Lower lobe of right lung (tissue), 2 donors: Measurements from ENCODE around the gene EHD4. TPM values are rescaled to one million over a fixed set of nuclear protein-coding genes. Genes with fewer than 3 reads are reported as not detected.

ENCODE experiments used
- ATAC-seq, 2 donors: fragments of 200-7000 bp; cut with Tn5 transposase; one replicate each; pipeline ENCODE4 v1.9.1; 2020 to 2022; ENCODE audit warnings: mild to moderate bottlenecking in 2 of 2, moderate library complexity in 2 of 2
- DNase-seq: peaks from one replicate; pipeline ENCODE4 v3.0.0-alpha.2; 2020
- H3K27ac ChIP-seq: fragments of 200-600 bp; one replicate; pipeline ENCODE4 v1.8.0; 2022
- H3K27me3 ChIP-seq: fragments of 200-600 bp; one replicate; pipeline ENCODE4 v1.8.0; 2022; ENCODE audit warnings: low read depth
- H3K36me3 ChIP-seq: fragments of 200-600 bp; one replicate; pipeline ENCODE4 v1.8.0; 2022; ENCODE audit warnings: mild to moderate bottlenecking
- H3K4me1 ChIP-seq: fragments of 200-600 bp; one replicate; pipeline ENCODE4 v1.8.0; 2022
- H3K4me3 ChIP-seq: fragments of 200-600 bp; one replicate; pipeline ENCODE4 v1.8.0; 2022; ENCODE audit warnings: mild to moderate bottlenecking
- H3K9me3 ChIP-seq: fragments of 200-600 bp; one replicate; pipeline ENCODE4 v1.8.0; 2022
- CTCF ChIP-seq: fragments of 200-600 bp; IDR thresholded peaks from one replicate; pipeline ENCODE4 v1.8.0; 2022; ENCODE audit warnings: antibody characterized with exemption, mild to moderate bottlenecking
- intact Hi-C: fragments of 100-400 bp; cut with DNase I; formaldehyde crosslinking; loops from one replicate; pipeline ENCODE4 v1.11.0; 2022
- total RNA-seq: library from RNA; stranded (reverse); fragmentation: NEBNext Ultra II Directional; extraction: Animal tissue kit (Norgen Biotek cat#: 25700); gene quantifications from one replicate; pipeline ENCODE4 v1.2.1, GENCODE V29; 2021
- donor health status: DM: no; HTN: yes; CAD: no; lungs with severe emphysema.

EHD4 gene
- total RNA-seq, 1 donor from 2014 or later = 35.0 TPM

GRCh38 chr15:41862515-41863116, 109.7 kb downstream of the EHD4 start:
- Histone ChIP-seq H3K9me3 (no peaks in the 10 kb centered on the region), H3K27me3 (no peaks in the 10 kb centered on the region), H3K4me1 (no peaks in the 10 kb centered on the region), H3K4me3 (no peak overlapping the region), H3K36me3 (no peaks in the 10 kb centered on the region), H3K27ac (no peak overlapping the region)
- ATAC-seq = peak; percentile 30 to 45
- no peak for TF ChIP-seq CTCF
- peak; percentile 84 for DNase-seq
- intact Hi-C loops = no loop called here

- Histone ChIP-seq H3K4me1 (no peaks in the 10 kb centered on the region), H3K27ac (no peak overlapping the region), H3K27me3 (no peaks in the 10 kb centered on the region), H3K4me3 (no peak overlapping the region), H3K9me3 (no peaks in the 10 kb centered on the region), H3K36me3 (no peaks in the 10 kb centered on the region)
- ATAC-seq (no peak), DNase-seq (no peak)
- no peak for TF ChIP-seq CTCF
- intact Hi-C loops = no loop called here
Measured at GRCh38 chr15:41861736-41862356, 110.5 kb downstream of the EHD4 start.

GRCh38 chr15:41860049-41860828, 112.1 kb downstream of the EHD4 start:
- no peak overlapping the region for H3K4me3 ChIP-seq
- no peaks in the 10 kb centered on the region for H3K4me1 ChIP-seq
- H3K27me3 ChIP-seq = no peaks in the 10 kb centered on the region
- ATAC-seq (no peak), DNase-seq (no peak)
- TF ChIP-seq CTCF = no peak
- intact Hi-C loops = no loop called here
- H3K36me3 ChIP-seq = no peaks in the 10 kb centered on the region
- no peak overlapping the region for H3K27ac ChIP-seq
- no peaks in the 10 kb centered on the region for H3K9me3 ChIP-seq

GRCh38 chr15:41858756-41859155, 113.6 kb downstream of the EHD4 start:
- H3K27ac ChIP-seq = no peak overlapping the region
- no peak for ATAC-seq
- no peak for TF ChIP-seq CTCF
- H3K9me3 ChIP-seq = no peaks in the 10 kb centered on the region
- no peaks in the 10 kb centered on the region for H3K4me1 ChIP-seq
- no peaks in the 10 kb centered on the region for H3K36me3 ChIP-seq
- no peak overlapping the region for H3K4me3 ChIP-seq
- intact Hi-C loops = no loop called here
- DNase-seq = no peak
- no peaks in the 10 kb centered on the region for H3K27me3 ChIP-seq

GRCh38 chr15:41857316-41857715, 115.0 kb downstream of the EHD4 start:
- no peak overlapping the region for H3K4me3 ChIP-seq
- DNase-seq = no peak
- intact Hi-C loops = no loop called here

More at GRCh38 chr15:41857316-41857715, 115.0 kb downstream of the EHD4 start:
- no peaks in the 10 kb centered on the region for H3K9me3 ChIP-seq
- no peak overlapping the region for H3K27ac ChIP-seq
- TF ChIP-seq CTCF = no peak
- no peaks in the 10 kb centered on the region for H3K27me3 ChIP-seq
- no peaks in the 10 kb centered on the region for H3K36me3 ChIP-seq
- H3K4me1 ChIP-seq = peaks cover 10% of the 10 kb centered on the region
- no peak for ATAC-seq
